Ascending aorta (tissue), 2 donors: ENCODE data around the gene FGD2. TPM values are rescaled to one million over a fixed set of nuclear protein-coding genes. Genes with fewer than 3 reads are reported as not detected.

Experiments
- DNase-seq, 2 donors: peaks; one replicate each; pipeline ENCODE4 v3.0.0-alpha.2; 2019; ENCODE audit warnings: low spot score in 2 of 2
- H3K27ac ChIP-seq, 2 donors: fragments of 200-600 bp; sonication (generic); one replicate each; pipeline ENCODE4 v1.5.1; 2016 to 2017; ENCODE audit warnings: mild to moderate bottlenecking in 1 of 2
- H3K27me3 ChIP-seq: fragments of 200-600 bp; sonication (generic); one replicate; pipeline ENCODE4 v1.5.1; 2017
- H3K36me3 ChIP-seq, 2 donors: fragments of 200-600 bp; sonication (generic); one replicate each; pipeline ENCODE4 v1.5.1; 2016
- H3K4me1 ChIP-seq, 2 donors: fragments of 200-600 bp; sonication (generic); one replicate each; pipeline ENCODE4 v1.5.1; 2016 to 2017; ENCODE audit warnings: mild to moderate bottlenecking in 1 of 2
- H3K4me3 ChIP-seq, 2 donors: fragments of 200-600 bp; sonication (generic); one replicate each; pipeline ENCODE4 v1.5.1; 2016 to 2017; ENCODE audit warnings: mild to moderate bottlenecking in 1 of 2
- H3K9me3 ChIP-seq, 2 donors: fragments of 200-600 bp; sonication (generic); one replicate each; pipeline ENCODE4 v1.5.1; 2016
- intact Hi-C: fragments of 100-400 bp; cut with DNase I; formaldehyde crosslinking; loops from one replicate; pipeline ENCODE4 v1.15.1; 2023
- total RNA-seq: library from RNA; depleted of rRNA; stranded (reverse); fragments of >200 nt; gene quantifications from one replicate; pipeline ENCODE4 v1.1.0, GENCODE V29; 2016
- TF ChIP-seq, protein P1 (sequence below), 3 experiments: fragments of 200-600 bp in 2 of 3; fragments of 450-650 bp in 1 of 3; sonication (generic) in 2 of 3; IDR thresholded peaks; one replicate each; pipeline ENCODE4 v1.5.1; 2016 to 2019; ENCODE audit warnings: antibody characterized with exemption in 3 of 3, mild to moderate bottlenecking in 1 of 3, moderate library complexity in 1 of 3

FGD2 gene
- total RNA-seq, 1 donor from 2014 or later, result 49.4 TPM

GRCh38 chr6:37033819-37034795 is 28.7 kb downstream of the FGD2 start:
- TF ChIP-seq, protein P1, sequence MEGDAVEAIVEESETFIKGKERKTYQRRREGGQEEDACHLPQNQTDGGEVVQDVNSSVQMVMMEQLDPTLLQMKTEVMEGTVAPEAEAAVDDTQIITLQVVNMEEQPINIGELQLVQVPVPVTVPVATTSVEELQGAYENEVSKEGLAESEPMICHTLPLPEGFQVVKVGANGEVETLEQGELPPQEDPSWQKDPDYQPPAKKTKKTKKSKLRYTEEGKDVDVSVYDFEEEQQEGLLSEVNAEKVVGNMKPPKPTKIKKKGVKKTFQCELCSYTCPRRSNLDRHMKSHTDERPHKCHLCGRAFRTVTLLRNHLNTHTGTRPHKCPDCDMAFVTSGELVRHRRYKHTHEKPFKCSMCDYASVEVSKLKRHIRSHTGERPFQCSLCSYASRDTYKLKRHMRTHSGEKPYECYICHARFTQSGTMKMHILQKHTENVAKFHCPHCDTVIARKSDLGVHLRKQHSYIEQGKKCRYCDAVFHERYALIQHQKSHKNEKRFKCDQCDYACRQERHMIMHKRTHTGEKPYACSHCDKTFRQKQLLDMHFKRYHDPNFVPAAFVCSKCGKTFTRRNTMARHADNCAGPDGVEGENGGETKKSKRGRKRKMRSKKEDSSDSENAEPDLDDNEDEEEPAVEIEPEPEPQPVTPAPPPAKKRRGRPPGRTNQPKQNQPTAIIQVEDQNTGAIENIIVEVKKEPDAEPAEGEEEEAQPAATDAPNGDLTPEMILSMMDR (IDR thresholded peaks at IDR 0.05), result no peak
- Histone ChIP-seq H3K9me3 (peaks cover 0 to 3% of the 10 kb centered on the region in 2 donors), H3K4me1 (no peaks in the 10 kb centered on the region), H3K27ac (no peak overlapping the region), H3K4me3 (no peak overlapping the region), H3K36me3 (no peaks in the 10 kb centered on the region), H3K27me3 (no peaks in the 10 kb centered on the region)
- intact Hi-C loops, result no loop called here
- no peak for DNase-seq

DNA sequence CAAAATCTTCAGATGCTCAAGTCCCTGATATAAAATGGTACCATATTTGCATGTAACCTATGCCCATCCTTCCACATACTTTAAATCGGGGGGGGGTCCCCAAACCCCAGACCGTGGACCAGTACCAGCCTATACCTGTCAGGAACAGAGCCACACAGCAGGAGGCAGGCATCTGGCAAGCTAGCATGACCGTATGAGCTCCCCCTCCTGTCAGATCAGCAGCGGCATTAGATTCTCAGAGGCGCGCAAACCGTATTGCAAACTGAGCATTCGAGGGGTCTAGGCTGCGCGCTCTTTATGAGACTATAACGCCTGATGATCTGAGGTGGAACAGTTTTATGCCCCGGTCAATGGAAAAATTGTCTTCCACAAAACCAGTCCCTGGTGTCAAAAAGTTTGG is 30.7 kb downstream of the FGD2 start:
- intact Hi-C loops, result no loop called here
- no peaks in the 10 kb centered on the region for H3K27me3 ChIP-seq
- no peak for DNase-seq
- no peaks in the 10 kb centered on the region for H3K36me3 ChIP-seq
- no peaks in the 10 kb centered on the region for H3K4me1 ChIP-seq
- H3K9me3 ChIP-seq, result no peaks in the 10 kb centered on the region
- H3K4me3 ChIP-seq, result no peak overlapping the region
- H3K27ac ChIP-seq, result no peak overlapping the region
- TF ChIP-seq, protein P1 (IDR thresholded peaks at IDR 0.05), result no peak

DNA sequence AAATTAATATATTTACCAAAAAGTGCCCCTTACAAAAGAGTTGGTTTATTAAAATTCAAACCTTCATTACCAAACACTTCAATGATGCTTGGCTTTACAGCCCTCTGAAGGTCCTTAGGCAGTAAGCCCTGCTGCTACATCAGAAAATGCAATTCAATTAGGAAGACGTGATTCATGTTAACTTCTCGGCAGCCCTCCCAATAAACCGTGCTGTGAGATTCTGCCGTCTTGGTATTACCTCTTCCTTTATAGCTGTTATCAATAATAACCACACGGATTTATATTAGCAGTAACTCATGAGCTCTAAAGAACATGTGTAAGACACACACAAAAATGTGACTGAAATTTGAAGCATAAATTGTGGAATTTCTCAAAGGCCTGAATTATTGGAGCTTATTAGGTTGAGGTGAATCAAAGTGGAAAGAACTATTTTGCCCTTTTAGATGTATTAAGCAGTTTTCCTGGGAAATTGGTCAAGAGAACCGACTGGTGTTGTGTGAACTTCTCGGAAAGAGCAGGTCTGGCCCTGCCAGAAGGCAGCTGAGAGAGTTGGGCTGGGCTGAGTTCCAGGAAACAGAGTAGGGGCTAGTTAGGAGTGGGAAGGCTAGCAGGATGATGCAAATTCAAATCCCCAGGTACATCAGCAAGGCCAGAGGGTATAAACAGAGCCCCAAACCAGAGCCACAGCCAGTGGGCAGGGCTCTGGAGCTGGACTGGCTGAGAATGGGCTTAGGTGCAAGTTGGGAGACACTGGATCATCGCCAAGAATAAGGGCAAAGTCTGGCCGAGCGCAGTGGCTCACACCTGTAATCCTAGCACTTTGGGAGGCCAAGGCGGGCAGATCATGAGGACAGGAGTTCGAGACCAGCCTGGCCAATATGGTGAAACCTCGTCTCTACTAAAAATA is 33.1 kb downstream of the FGD2 start:
- no peak overlapping the region for H3K27ac ChIP-seq
- no peaks in the 10 kb centered on the region for H3K4me1 ChIP-seq
- no peaks in the 10 kb centered on the region for H3K9me3 ChIP-seq
- H3K27me3 ChIP-seq, result no peaks in the 10 kb centered on the region
- H3K36me3 ChIP-seq, result no peaks in the 10 kb centered on the region
- no peak overlapping the region for H3K4me3 ChIP-seq
- DNase-seq, result no peak
- TF ChIP-seq, protein P1 (IDR thresholded peaks at IDR 0.05), result no peak
- intact Hi-C loops, result no loop called here

- TF ChIP-seq, protein P1 (IDR thresholded peaks at IDR 0.05), result no peak
- intact Hi-C loops, result no loop called here
Observed at GRCh38 chr6:37039958-37040357, 34.5 kb downstream of the FGD2 start.

DNA sequence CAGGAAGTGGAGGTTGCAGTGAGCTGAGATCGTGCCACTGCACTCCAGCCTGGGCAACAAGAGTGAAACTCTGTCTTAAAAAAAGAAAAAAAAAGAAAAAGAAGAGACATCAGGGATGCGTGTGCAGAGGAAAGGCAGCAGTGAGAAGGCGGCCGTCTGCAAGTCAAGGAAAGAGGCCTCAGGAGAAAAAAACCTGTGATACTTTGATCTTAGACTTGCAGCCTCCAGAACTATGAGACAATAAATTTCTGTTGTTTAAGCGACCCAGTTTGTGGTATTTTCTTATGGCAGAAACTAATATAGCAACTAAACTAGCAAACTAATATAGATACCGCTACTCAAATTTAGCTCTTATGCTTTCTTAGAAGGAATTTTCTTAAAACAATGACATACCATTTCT is 36.1 kb downstream of the FGD2 start:
- Histone ChIP-seq H3K4me1 (no peaks in the 10 kb centered on the region), H3K9me3 (no peaks in the 10 kb centered on the region), H3K36me3 (no peaks in the 10 kb centered on the region), H3K27me3 (no peaks in the 10 kb centered on the region), H3K27ac (no peak overlapping the region), H3K4me3 (no peak overlapping the region)
- TF ChIP-seq, protein P1 (IDR thresholded peaks at IDR 0.05), result no peak
- intact Hi-C loops, result no loop called here
- no peak for DNase-seq

More at GRCh38 chr6:37039958-37040357, 34.5 kb downstream of the FGD2 start:
- no peaks in the 10 kb centered on the region for H3K27me3 ChIP-seq
- H3K27ac ChIP-seq, result no peak overlapping the region
- H3K9me3 ChIP-seq, result no peaks in the 10 kb centered on the region
- no peaks in the 10 kb centered on the region for H3K36me3 ChIP-seq
- no peak for DNase-seq
- H3K4me1 ChIP-seq, result no peaks in the 10 kb centered on the region
- no peak overlapping the region for H3K4me3 ChIP-seq
